ENCODE results near the gene DNAH1.

DNAH1 gene

DNA sequence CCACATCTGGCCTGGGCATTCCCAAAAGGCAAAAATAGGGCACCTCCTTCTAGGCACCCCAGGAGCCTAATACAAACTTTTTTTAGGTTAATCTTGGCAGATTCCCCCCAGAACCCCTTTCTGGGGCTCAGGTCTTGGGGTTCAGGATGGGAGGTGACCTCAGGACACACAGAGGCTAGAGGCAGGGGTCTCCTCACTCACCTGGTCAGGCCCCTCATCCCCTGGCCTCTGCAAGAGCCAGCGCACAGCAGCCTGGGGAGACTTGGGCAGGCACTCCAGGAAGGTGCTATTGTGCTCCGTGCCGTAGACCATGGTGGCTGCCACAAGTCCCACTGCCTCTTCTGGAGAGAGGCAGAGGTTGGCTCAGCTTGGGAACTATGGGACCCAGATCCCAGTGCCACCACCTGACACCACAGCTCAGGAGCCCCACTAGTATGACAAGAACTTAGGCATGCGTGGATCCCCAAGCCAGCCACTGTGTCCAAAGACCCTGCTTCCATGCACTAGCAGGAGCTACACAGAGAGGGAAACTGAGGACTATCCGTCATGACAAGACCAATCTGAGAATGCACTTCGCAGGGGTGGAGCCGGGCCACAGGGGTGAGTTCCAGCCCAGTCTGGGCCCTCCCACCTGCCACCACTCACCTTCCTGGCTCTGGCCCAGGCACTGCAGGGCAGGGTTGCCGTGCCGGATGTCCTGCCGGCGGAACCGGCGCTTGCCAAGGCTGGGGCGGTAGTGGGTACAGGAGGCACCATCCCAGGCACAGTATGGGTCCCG is 121.4 kb downstream of the DNAH1 start:
- no peak for DNase-seq

DNA sequence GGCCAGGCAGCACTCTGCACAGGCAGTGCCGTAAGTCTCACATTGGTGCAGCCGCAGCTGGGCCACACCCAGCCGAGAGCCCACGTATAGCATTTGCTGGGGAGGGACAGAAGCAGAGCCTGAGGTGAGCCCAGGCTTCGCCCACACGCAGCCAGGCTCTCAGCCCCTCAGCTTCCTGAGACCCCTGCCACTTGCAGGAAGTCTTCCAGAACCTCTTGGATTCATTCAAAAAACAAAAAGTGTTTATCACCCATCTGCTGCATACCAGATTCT is 121.9 kb downstream of the DNAH1 start:
- DNase-seq, result no peak

DNA sequence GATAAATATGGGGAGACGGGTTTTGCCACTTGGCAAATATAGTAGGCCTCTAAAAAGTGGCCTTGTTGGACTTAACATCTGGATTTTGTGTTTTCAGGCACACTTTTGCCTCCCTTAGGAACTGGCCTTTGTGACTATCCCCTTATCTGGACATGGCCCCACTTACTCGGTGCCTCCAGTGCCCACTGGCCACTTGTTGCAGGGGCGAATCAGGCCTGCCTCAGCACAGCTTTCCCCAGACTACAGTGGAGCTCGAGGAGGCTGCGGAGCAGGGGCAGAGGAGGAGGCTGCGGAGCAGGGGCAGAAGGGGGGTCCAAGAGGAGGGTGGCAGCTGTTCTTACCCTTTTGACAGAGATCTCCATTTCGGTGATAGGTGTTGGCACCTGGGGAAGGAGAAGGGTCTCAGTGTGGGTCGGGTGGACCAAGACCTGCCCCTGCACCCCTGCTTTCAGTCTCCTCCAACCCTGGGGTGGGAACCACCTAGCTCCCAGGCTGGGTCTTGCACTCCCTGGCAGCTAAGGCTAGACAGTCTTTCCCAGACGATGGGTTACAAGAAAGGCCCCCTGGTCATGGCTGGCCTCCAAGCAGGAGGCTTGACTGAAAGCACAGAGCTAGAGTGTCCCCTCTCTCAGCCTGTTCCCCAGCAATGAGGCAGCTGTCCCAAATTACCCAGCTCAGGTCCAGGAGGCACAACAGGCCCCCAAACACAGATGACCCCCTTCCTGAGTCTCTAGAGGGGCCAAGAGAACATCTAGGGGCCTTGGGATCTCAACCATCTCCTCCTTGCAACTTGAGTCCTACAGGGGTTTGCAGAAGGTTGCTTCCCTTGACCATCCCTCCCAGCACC is 122.7 kb downstream of the DNAH1 start:
- DNase-seq, result no peak

DNA sequence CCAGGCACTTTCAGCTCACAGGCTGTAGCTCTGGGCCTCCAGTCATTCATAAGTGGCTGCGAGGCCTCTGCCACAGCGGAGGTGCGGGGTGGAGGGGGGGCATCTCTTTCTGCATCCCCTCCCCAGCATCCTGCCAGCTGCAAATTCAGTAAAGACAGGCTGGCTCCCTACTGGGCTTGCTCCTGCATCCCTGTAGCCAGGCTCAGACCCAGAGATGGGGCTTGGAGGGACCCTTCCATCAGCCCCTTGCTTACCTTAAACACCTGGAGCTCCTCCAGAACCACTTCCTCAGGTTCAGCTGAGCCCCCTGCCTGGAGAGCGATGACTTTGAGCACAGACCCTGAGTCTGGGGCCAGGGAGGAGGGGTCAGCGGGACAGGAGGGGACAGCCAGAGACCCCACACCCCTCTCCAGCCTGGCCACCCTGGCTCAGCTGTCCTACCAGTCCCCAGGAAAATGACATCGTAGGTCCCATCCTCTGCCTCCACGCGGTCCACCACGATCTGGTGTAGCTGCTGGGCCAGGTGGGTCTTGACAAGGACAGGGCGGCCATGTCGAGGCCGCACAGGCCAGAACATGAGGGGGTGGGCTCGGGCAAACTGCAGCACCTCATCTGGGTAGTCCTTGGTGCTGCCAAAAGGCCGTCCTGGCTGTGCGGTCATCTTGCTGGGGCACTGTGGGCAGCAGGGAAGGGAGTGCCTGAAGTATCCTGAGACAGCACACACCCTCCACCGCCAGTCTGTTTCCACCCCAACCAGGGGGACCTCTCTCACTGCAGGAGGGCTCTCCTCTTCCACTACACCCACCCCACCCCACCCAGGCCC is 123.5 kb downstream of the DNAH1 start:
- DNase-seq, result no peak

DNA sequence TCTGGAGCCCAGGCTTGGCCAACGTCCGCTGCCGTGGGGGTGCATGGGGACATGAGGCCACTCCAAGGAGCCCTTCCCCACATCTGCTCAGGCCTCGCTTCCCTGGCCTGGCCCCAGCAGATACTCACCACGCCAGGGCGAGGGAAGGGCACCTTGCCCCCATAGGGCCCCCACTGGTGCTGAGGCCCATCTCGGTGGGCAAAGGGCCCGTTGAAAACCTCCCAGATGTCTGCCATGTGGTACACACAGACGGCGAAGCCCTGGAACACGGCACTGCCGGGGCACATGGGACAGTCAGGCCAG is 124.1 kb downstream of the DNAH1 start:
- no peak for DNase-seq

DNA sequence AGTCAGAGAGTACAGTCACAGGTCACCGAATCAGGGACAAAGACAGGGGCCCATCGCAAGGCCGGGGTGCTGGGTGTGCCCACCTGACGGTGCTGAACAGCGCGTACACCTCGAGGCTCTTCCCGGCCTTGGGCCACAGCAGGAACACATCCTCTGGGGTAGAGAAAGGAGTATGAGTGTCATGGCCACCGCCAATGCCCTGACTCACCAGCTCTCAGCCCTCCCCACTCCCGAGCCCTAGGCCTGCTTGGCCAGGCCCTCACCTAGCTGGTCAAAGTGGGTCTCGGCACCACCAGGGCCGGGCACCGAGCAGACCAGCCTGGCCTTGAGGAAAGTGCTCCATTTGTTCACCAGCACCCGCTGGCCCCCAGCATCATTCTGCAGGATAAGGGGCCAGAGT is 124.6 kb downstream of the DNAH1 start:
- no peak for DNase-seq

DNA sequence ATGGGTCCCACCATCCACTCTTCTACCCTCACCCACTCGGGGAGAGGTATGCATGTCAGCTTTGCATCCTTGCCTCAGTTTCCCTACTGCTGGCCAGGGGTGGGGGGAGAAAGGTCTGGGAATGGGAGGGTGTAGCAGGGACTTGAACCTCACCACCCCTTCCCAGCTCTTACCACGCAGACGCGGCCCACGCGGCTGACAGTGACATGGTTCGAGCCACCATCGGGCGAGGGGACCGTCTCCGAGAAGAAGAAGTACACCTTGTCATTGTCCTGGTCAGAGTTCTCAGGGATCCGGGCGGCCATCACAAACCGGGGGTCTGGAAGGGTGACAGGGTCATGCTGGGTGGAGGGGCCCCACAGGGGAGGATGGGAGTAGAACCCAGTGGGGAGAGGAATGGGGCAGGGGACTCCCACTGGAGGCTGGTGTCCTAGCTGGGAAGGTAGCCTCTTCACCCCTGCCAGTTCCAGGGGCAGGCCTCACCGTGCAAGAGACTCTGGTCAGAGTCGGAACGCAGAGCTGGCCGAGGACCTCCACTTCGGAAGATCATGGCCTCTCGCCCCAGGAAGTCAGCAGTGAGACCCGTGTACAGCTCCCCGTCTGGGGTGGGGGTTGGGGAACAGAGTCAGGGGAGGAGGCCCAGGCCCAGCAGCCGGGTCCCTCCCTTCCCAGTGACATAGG is 125.1 kb downstream of the DNAH1 start:
- DNase-seq, result no peak

DNA sequence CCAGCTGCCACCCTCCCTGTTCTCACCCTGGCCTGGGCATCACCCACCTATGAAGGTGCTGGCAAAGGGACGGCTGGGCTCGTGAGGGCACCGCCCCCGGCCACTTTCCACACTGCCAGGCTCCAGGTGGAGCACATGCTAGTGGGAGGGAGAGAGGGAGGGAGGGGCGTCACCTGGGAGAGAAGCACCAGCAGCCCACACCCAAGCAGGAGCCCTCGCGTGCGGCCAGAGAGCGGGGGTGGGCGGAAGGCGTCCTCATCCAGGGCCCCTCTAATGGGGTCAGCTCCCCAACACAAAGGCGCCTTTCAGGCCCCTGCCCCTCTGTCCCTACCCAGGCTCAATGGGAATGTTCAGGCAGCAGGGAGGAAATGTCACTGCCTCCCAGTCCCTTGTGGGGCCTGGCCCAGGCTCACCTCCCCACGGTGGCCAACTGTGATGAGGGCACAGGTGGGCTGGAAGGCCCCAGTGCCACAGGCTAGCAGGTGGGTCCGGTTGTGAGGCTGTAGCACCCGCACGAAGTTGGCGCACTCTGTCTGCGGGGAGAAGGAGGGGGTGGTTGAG is 125.7 kb downstream of the DNAH1 start:
- DNase-seq, result no peak

DNA sequence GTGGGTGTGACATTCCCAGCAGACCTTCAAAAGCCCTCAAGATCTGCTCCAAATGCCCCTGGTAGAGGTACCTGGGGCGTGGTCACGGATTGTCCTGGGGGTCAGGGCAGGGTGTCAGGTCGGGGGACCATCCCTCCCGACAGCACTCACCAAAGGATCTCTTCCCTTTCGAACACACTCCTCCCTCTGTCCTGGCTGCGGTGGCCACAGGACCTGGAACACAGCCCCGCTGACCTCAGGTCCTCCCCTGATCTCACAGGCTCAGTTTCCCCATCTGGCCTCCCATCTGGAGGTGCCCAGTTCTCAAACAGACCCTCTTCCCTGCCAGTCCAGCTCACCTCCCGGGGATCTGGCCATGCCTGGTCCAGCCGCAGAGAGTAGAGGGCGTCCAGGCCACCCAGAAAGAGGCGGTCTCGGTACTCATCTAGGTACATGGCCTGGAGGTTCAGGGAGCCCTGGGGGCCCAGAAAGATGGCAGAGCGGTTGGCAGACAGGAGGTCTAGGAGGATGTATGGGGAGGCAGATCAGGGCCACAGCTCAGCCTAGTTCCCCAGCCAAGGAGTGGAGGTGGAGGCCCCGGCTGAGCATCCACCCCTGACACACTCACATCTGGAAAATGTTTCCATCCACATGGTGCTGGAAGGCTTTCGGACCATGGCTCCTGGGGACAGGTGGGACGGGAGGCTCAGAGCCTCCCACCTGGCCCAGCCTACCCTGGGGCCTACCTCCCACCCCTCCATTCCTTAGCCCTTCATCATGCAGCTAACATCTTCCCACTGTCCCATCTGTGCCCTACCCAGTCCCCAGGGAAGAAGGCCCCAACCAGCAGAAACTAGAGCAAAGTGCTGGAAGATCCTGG is 126.5 kb downstream of the DNAH1 start:
- no peak for DNase-seq

DNA sequence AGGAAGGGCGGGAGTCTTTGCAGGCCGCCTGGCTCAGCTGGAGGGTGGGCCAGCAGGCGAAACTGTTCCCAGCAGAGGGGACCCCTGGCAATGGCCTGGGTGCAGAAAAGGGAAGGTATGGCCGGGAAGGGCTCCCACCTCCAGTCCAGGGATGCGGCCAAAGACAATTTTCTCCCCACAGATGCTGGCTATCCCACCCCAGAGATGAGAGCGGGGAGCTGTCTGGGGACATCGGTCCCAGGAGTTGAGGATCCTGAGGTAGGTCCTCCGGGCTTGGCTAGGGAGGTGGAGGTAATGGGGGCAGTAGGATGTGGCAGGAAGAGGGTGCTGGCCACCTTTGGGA is 127.1 kb downstream of the DNAH1 start:
- no peak for DNase-seq

DNA sequence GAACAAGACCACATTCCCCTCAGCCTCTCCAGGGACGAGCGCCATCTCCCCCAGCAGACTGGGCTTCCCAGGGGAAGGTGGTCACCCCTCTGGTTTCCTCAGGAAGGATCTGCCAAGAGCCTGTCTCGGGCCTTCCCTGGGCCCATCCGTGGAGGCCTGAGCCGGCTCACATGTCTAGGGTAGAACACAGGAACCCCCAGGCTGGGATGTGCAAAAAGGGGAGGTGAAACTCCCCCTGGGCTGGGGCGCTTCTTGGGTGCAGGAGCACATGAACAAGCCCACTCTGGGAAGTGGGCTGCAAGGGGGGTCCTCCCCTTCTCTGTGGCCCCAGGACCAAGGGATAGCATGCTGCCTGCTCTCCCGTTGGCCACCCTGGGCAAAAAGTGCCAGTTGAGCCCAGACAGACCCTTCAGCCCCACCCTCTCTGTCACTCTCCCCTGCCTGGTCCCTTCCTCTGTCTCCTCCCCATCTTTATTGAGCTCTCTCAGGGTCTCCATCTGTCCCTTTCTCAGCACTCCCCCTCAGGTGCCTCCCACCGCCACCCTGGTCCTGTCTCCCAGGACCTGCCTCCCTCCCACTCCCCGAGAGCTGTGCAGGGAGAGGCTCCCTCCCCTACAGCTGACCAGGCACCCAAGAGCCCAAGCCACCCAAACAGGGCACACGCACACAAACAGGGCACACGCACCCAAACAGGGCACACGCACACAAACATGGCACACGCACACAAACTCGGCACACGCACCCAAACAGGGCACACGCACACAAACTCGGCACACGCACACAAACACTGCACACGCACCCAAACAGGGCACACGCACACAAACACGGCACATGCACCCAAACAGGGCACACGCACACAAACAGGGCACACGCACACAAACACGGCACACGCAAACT is 127.9 kb downstream of the DNAH1 start:
- DNase-seq, result no peak

DNA sequence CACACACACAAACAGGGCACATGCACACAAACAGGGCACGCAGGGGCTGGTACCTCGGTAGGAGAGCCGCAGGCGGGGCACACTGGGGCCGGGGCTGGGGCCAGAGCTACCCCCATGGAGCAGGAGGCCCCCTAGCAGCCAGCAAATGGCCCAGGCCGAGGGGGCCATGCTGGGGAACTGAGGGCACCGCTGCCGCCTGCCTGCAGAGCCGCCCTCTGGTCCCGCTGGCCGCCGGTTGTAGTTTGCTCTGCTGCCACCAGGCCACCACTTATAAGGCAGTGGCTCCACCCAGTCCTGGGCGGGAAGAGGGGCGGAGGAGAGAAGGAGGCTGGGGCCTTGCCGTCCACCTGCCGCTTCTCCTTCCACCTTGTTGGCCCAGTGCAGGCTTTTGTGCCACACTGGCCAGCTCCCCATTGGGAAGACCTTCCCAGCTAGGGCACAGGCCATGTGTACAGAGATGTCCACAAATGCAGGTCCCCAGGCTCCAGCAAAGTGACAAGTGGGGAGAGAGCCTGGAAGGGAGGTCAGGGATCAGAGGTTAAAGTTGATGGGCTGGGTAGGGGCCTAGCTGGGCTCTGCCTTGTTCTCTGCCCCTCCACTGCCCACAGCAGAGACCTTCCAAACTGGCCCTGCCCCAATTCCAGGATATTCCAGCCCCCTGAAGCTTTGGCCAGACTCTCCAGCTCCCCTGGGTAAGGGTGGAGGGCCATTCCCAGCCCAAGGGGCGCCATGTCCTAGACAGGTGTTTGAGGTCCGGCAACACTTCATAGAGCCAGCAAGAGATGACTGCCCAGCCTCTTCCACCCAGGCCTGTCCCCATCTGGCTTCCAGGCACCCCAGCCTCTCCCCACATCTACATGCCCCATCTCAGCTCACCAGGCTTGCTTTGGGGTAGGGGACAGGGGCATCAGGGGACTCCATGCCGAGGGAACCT is 129.0 kb downstream of the DNAH1 start, which contains the start of gene SEMA3G:
Gene SEMA3G, minus strand, starts transcription at position 244 of the 934 bp plus-strand sequence. Its CDS starts 76 bp downstream, at position 168.
- DNase-seq, result no peak

DNA sequence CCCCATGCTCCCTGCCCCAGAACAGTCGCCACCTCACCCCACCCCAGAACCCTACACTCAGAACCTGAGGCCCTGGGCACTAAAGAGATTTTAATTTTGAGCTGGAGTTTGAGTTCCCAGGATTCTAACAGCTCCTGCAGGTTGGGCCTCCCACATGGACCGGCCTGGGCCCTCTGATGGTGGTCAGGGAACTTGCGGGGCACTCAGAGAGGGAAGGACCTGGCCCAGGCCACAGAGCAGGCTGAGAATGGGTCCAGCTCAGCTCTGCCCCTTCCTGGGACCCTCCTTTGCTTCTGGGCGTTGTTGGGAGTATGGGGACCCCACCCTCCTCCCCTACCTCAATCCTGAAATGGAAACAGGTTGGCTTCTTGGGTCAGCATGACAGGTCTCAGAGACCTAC is 129.9 kb downstream of the DNAH1 start:
- no peak for DNase-seq

DNA sequence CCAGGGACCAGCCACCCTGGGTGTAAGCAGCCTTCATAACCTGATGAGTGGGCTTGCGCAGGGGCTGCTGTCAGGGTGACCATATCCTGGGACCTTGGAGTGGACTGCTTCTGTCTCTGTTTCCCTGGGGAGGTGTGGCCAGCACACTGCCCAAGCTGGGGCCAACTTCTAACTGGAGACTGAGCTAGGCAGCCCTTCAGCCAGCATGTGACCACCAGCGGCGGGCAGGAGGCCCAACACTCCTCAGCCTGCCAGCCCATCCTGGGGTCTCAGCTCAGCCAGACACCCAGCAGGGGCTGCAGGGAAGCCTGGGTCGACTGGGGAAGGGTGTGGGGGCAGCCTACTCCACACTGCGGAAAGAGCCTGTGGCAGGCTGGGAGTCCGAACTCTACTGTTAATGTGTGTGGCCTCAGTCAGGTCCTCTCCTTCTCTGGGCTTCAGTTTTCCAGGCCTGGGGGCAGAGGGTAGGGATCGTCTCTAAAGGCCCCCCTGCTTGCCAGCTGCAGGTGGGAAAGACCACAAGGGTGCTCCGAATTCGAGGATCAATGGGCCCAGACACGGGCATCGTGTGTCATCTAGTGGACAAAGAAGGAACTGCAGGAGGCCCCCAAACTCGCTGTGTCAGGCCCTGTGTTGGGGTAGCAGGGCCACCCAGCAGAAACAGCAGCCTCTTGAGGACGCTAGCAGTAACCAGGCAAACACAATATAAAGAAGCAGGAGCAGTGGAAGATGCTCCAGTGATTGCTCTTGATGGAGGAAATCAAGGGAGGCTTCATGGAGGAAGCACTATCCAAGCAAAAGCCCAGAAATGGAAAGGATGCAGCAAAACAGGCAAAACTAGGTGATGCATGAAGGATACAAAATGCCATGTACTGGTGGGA is 130.8 kb downstream of the DNAH1 start:
- no peak for DNase-seq

DNA sequence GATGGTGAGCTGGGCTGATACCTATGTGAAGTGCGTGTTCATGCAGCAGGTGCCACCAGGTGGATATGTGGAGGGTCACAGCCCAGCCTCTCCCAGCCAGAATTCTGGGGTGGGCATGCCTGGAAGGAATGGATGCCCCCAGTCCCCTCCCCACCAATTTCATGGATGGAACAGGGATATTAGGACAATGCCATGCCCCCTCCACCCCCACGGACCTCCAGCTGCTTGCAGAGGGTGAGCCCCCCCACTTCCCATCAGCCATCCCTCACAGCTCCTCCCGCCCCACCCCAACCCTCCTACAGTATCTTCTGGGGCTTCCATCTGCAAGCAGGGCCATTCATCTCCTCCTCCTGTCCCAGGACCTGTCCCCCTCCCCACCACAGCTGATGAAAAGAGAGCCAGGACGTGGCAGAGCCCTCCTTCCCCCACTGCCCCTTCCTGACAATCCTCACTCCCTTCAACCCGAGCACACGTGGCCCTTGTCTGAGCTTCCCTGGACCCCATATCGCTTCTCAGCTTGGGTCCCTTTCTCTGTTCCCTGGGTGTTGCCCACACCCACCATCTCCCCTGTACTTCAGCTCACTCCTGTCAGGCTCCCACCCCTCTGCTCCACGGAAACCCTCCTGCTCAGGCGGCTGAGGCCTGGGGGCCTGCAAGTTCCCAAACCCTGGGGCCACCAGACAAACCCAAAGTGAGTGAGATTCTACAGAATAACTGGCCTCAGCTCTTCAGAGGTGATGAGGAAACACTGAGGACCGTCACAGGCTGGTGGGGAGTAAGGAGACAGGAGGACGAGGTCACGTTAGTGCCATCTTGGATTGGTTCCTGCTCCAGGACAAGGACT is 131.6 kb downstream of the DNAH1 start:
- DNase-seq, result no peak
